ENCODE measurements around the gene KRAS. TPM values are rescaled to one million over a fixed set of nuclear protein-coding genes. Genes with fewer than 3 reads are reported as not detected.

The KRAS gene
- total RNA-seq, 1 experiment from 2014 or later = 47.5 TPM

GRCh38 chr12:25213338-25213737, 37.4 kb downstream of the KRAS start:
- Histone ChIP-seq H3K14ac (ENCODE audit: insufficient read depth, low read length) (no peak overlapping the region), H4K91ac (ENCODE audit: insufficient read length, low read depth, low read length) (no peak overlapping the region), H4K8ac (replicated peaks; ENCODE audit: insufficient read length, low read depth, low read length) (no peak overlapping the region), H3K27ac (ENCODE audit: insufficient read length, low read depth, low read length) (no peak overlapping the region), H3K4me1 (ENCODE audit: insufficient read depth, low read length) (no peaks in the 10 kb centered on the region), H2BK15ac (ENCODE audit: low read depth, low read length) (no peak overlapping the region), H3K18ac (ENCODE audit: insufficient read length, low read depth, low read length) (no peak overlapping the region), H2BK120ac (ENCODE audit: low read depth, low read length, poor library complexity, severe bottlenecking) (no peak overlapping the region), H3K79me2 (ENCODE audit: insufficient read depth, low read length) (no peaks in the 10 kb centered on the region), H2BK5ac (ENCODE audit: insufficient read length, low read length) (no peak overlapping the region), H3K4me2 (ENCODE audit: insufficient read depth, insufficient read length, low read length) (no peak overlapping the region), H3K9ac (ENCODE audit: extremely low read depth, insufficient read length, low read length) (no peak overlapping the region), H3K23ac (ENCODE audit: insufficient read length, low read depth, low read length) (no peak overlapping the region), H3K23me2 (ENCODE audit: insufficient read length, low read depth, low read length, poor library complexity, severe bottlenecking) (no peaks in the 10 kb centered on the region), H2AFZ (ENCODE audit: low read length) (no peak overlapping the region), H3K27me3 (ENCODE audit: insufficient read depth, low read length) (no peaks in the 10 kb centered on the region), H4K5ac (ENCODE audit: insufficient read length, low read depth, low read length) (no peak overlapping the region), H3K56ac (ENCODE audit: insufficient read length, low read depth, low read length) (no peak overlapping the region), H2AK5ac (ENCODE audit: insufficient read length, low read length) (no peak overlapping the region), H3K79me1 (ENCODE audit: insufficient read depth, low read depth, low read length, poor library complexity, severe bottlenecking) (no peaks in the 10 kb centered on the region), H3K9me3 (ENCODE audit: control insufficient read depth, low read depth, low read length) (no peaks in the 10 kb centered on the region), H2BK20ac (ENCODE audit: low read depth, low read length, poor library complexity, severe bottlenecking) (no peak overlapping the region), H2BK12ac (ENCODE audit: insufficient read length, low read depth, low read length) (no peak overlapping the region), H3T11ph (ENCODE audit: low read length) (no peak overlapping the region), H3K4ac (ENCODE audit: low read depth, low read length) (no peak overlapping the region), H4K20me1 (ENCODE audit: control insufficient read depth, insufficient read depth, insufficient read length) (no peaks in the 10 kb centered on the region)
- WGBS (ENCODE audit: extremely low coverage, insufficient read length, low lambda C conversion rate) = no CpG with 5 or more reads among the region's 1 CpG
- no peak for TF ChIP-seq CTCF (conservative IDR thresholded peaks at IDR 0.05)
- DNase-seq = no peak
- Mint-ChIP-seq H3K27me3 (ENCODE audit: low read depth) (no peaks in the 10 kb centered on the region), H3K4me3 (no peak overlapping the region), H3K4me1 (no peaks in the 10 kb centered on the region), H3K27ac (no peak overlapping the region), H3K9me3 (no peaks in the 10 kb centered on the region), H3K36me3 (ENCODE audit: insufficient read depth in 1 of 3, low read depth in 3 of 3) (peaks cover 2 to 16% (median 12%) of the 10 kb centered on the region in 3 experiments; a peak in 5 of 7 replicates)
